ENCODE results near the gene UBTD1. TPM values are rescaled to one million over a fixed set of nuclear protein-coding genes. Genes with fewer than 3 reads are reported as not detected.

UBTD1 gene
- polyA plus RNA-seq, 3 donors = 17.2 to 20.0 (median 19.0) TPM

DNA sequence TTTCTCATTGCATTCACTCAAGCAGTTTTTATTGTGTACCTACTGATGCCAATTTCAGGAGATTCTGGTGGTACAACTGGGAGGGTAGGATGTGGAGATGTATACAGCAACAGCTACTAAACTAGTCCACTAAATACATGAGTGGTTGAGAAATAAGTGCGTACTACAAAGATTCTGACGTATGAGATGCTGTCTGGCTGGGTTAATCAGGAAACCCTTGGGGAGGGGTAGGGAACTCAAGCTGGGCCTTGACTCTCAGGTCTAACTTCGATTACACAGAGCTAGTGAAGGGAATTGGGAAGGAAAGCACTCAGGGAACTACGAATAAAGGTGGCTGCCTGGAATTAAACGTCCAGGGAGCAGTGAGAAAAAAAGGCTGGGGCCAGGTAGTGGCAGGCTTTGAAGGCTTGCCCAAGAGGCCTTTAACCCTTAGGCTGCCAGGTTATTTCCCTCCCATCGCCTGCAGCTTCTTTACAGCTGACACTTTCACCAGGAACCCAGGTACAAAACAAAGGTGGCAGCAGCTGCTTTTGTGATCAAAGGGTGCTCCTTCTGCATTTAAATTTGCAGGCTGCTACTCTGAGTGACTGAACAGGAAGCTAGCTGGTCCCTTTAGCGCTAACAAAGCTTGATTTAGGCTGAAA, 3.7 kb upstream of the UBTD1 start:
- H3K27ac ChIP-seq (ENCODE audit: low read depth in 1 of 2, low read length in 2 of 2) = peak overlapping the region in 1 of 2 donors; percentile 11
- H3K27me3 ChIP-seq (ENCODE audit: control insufficient read depth in 2 of 2, insufficient read depth in 2 of 2, low read length in 2 of 2) = no peaks in the 10 kb centered on the region
- 49% methylated on average over 5 of the region's 7 CpGs for WGBS (ENCODE audit: insufficient coverage)
- no peaks in the 10 kb centered on the region for H3K9me3 ChIP-seq (replicated peaks in 1 of 2; ENCODE audit: control insufficient read depth in 1 of 2, insufficient read depth in 1 of 2, low read length in 2 of 2)
- no peak overlapping the region for H2AFZ ChIP-seq (ENCODE audit: insufficient read depth, low read depth, low read length, poor library complexity, severe bottlenecking)
- peaks cover 0 to 2% (median 0%) of the 10 kb centered on the region in 3 donors for H3K27me3 Mint-ChIP-seq (ENCODE audit: low read depth in 3 of 3)
- no peak for DNase-seq
- no peak overlapping the region for H3K4me3 Mint-ChIP-seq
- peaks cover 0 to 2% (median 0%) of the 10 kb centered on the region in 7 donors for H3K9me3 Mint-ChIP-seq
- peak overlapping the region in 2 of 7 donors; percentile 27 to 88 for H3K27ac Mint-ChIP-seq
- no peak overlapping the region for H3K9ac ChIP-seq (ENCODE audit: insufficient read depth, low read length, poor library complexity, severe bottlenecking)
- peaks cover 82% of the 10 kb centered on the region for H3K79me2 ChIP-seq (ENCODE audit: insufficient read depth, low read length)
- H3K4me1 ChIP-seq (ENCODE audit: control insufficient read depth in 1 of 2, insufficient read depth in 2 of 2, low read length in 2 of 2) = peaks cover 14 to 31% of the 10 kb centered on the region in 2 donors
- no peak overlapping the region for H3K4me2 ChIP-seq (replicated peaks; ENCODE audit: extremely low read depth, low read length, poor library complexity, severe bottlenecking)
- H3K36me3 Mint-ChIP-seq = peaks cover 2 to 23% of the 10 kb centered on the region in 2 donors
- H3K4me1 Mint-ChIP-seq = peaks cover 38% of the 10 kb centered on the region
- no peak overlapping the region for H3K4me3 ChIP-seq (replicated peaks in 1 of 3; ENCODE audit: low read depth in 2 of 3, low read length in 3 of 3)
- intact Hi-C loops (cut with micrococcal nuclease) = loop anchor here (5.0 to 10.0 kb wide), 6 partner anchors 48 to 160 kb away; partner anchors contain the start of genes EXOSC1 (in 2 of the 2), ZDHHC16 (in 2 of the 2), FRAT2 (in 1 of the 2) and RRP12 (in 1 of the 2)
- TF ChIP-seq, protein P1, sequence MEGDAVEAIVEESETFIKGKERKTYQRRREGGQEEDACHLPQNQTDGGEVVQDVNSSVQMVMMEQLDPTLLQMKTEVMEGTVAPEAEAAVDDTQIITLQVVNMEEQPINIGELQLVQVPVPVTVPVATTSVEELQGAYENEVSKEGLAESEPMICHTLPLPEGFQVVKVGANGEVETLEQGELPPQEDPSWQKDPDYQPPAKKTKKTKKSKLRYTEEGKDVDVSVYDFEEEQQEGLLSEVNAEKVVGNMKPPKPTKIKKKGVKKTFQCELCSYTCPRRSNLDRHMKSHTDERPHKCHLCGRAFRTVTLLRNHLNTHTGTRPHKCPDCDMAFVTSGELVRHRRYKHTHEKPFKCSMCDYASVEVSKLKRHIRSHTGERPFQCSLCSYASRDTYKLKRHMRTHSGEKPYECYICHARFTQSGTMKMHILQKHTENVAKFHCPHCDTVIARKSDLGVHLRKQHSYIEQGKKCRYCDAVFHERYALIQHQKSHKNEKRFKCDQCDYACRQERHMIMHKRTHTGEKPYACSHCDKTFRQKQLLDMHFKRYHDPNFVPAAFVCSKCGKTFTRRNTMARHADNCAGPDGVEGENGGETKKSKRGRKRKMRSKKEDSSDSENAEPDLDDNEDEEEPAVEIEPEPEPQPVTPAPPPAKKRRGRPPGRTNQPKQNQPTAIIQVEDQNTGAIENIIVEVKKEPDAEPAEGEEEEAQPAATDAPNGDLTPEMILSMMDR (IDR thresholded peaks at IDR 0.05) = no peak
- H4K20me1 ChIP-seq (ENCODE audit: insufficient read depth, low read length) = peaks cover 71% of the 10 kb centered on the region
- peaks cover 0 to 14% of the 10 kb centered on the region in 2 donors for H3K36me3 ChIP-seq (replicated peaks in 1 of 2; ENCODE audit: control insufficient read depth in 1 of 2, insufficient read depth in 2 of 2, low read length in 2 of 2)

DNA sequence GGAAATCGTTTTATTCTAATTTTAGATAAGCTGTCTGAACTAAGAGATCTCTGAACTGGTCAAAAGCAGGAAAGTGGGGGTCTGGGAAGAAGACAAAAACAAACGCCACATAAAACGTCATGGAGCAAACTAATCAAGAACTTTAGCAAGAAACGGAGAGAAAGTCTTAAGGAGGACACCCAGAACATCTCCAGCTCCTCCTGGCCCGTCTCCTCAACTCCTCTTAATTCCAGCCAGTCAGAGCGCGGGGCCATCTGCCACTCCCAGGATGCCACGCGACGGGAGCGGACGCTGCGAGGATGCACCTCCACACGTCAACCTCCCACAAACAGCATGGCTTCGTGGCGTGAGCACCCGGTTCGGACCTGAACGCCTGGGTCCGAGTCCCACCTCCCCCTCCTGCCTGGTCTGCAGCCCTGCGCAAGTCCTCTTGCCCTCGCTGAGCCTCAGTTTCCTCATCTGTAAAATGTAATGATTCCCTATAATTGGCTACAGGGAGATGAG, 1.1 kb upstream of the UBTD1 start:
- peak; percentile 32 to 44 (median 43) for DNase-seq
- peaks cover 0 to 14% of the 10 kb centered on the region in 2 donors for H3K36me3 ChIP-seq (replicated peaks in 1 of 2; ENCODE audit: control insufficient read depth in 1 of 2, insufficient read depth in 2 of 2, low read length in 2 of 2)
- TF ChIP-seq, protein P1 (IDR thresholded peaks at IDR 0.05) = no peak
- H3K79me2 ChIP-seq (ENCODE audit: insufficient read depth, low read length) = peaks cover 71% of the 10 kb centered on the region
- Mint-ChIP-seq H3K27ac (peak overlapping the region; percentile 88 to 96 (median 94)), H3K4me1 (peaks cover 52% of the 10 kb centered on the region), H3K4me3 (peak overlapping the region; percentile 92 to 97), H3K27me3 (ENCODE audit: low read depth in 3 of 3) (peaks cover 0 to 2% (median 0%) of the 10 kb centered on the region in 3 donors), H3K9me3 (peaks cover 0 to 2% (median 0%) of the 10 kb centered on the region in 7 donors), H3K36me3 (peaks cover 15 to 19% of the 10 kb centered on the region in 2 donors)
- H3K27me3 ChIP-seq (ENCODE audit: control insufficient read depth in 2 of 2, insufficient read depth in 2 of 2, low read length in 2 of 2) = no peaks in the 10 kb centered on the region
- peaks cover 72% of the 10 kb centered on the region for H4K20me1 ChIP-seq (ENCODE audit: insufficient read depth, low read length)
- peaks cover 23 to 48% of the 10 kb centered on the region in 2 donors for H3K4me1 ChIP-seq (ENCODE audit: control insufficient read depth in 1 of 2, insufficient read depth in 2 of 2, low read length in 2 of 2)
- H3K4me3 ChIP-seq (replicated peaks in 1 of 3; ENCODE audit: low read depth in 2 of 3, low read length in 3 of 3) = peak overlapping the region; percentile 67 to 96 (median 95)
- no peaks in the 10 kb centered on the region for H3K9me3 ChIP-seq (replicated peaks in 1 of 2; ENCODE audit: control insufficient read depth in 1 of 2, insufficient read depth in 1 of 2, low read length in 2 of 2)
- peak overlapping the region; percentile 92 for H3K4me2 ChIP-seq (replicated peaks; ENCODE audit: extremely low read depth, low read length, poor library complexity, severe bottlenecking)
- peak overlapping the region; percentile 96 for H2AFZ ChIP-seq (ENCODE audit: insufficient read depth, low read depth, low read length, poor library complexity, severe bottlenecking)
- intact Hi-C loops (cut with micrococcal nuclease) = loop anchor here (5.0 to 10.0 kb wide), 6 partner anchors 50 to 163 kb away; partner anchors contain the start of genes EXOSC1 (in 2 of the 2), ZDHHC16 (in 2 of the 2), FRAT2 (in 1 of the 2) and RRP12 (in 1 of the 2)
- H3K27ac ChIP-seq (ENCODE audit: low read depth in 1 of 2, low read length in 2 of 2) = peak overlapping the region; percentile 79 to 90
- peak overlapping the region; percentile 82 for H3K9ac ChIP-seq (ENCODE audit: insufficient read depth, low read length, poor library complexity, severe bottlenecking)
- 0% methylated on average over 17 of the region's 22 CpGs for WGBS (ENCODE audit: insufficient coverage)
